Stimulated activated CD4-positive, alpha-beta T cell treated with anti-CD3 and anti-CD28 coated beads, TNF-alpha, amount 100 ng/mL, for 48 hours (primary cell): ENCODE measurements around the gene EFNA5.
"Not testable (repeated sequence)": the region's sequence is repeated elsewhere in the genome, so short reads cannot be mapped to it uniquely, and the experiment has no call there.

Experiments used
- DNase-seq, 3 donors: peaks; one replicate each; pipeline ENCODE4 v3.0.0-alpha.2; 2020; ENCODE audit warnings: low read depth in 3 of 3

The EFNA5 gene

DNA sequence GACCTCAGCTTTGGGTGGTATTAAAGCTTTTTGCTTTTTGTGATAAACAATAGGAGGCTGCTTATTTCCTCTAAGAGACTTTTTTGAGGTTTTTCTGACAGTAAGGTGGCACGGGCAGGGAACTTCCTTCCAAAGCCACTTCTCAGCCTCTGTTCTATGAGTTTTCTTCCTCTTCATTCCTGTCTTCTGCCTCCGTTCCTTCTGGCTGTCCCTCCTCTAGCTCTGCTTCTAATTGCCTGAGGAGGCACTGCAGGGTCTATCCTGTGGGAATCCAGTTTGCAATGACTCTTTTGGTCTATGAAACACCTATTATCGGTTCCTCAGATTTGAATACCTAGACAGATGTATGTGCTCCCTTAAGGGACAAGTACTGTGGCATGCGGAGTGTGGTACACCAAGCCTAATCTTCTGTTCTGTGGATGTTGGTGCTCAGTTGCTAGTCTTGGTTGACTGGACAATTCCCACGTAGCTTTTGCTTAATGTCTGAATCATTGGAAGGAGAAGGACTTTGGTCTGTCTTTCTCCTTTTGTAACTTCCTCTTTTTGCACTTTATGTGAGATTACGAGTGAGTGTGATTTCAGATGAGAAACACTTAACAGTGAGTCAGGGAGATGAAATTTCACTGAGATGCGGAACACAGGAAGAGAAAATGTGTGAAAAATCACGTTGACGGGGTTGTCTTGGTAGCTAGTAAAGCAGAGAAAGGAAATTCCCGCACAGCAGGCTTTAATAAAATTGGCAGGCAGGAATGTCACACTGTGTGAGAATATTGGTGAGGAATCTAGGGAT, 305.2 kb downstream of the EFNA5 start:
- DNase-seq = no peak

DNA sequence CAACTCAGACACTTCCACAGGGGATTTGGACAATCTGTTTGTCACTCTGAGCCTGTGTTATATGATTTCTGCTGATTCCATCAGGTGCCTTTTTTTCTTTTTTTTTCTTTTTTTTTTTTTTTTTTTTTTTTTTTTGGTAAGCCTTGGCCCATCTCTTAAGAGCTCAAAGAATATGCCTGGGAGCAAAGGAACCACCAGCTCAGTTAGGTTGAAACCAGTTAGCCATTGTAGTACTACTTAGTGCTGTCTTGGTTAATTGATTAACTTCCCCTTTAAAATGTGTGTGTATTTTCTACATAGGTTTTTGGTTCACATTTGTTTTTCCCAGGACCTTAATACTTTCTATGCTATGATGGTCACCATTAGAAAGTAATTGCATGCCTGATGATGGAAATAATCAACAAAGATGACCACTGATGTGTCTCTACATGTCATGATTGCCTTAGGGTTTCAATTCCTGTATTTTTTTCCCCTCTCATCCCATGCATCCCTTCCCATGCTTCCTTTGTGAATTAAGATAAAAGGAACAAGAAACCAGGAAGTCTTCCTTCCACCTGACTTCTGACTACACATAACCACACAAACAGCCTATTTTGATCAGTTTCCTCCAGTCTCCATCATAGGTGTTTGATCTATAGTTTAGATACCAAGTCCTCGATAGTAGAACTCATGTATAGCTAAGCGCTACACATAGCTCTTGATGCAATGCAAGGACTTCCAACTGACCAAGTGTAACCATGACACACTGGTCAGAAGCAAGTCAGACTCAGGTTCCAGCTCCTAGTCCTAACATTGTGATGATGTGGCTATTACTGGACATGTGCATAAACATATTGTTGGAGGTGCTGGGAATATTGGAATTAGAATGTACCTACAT, 306.1 kb downstream of the EFNA5 start:
- DNase-seq = no peak

DNA sequence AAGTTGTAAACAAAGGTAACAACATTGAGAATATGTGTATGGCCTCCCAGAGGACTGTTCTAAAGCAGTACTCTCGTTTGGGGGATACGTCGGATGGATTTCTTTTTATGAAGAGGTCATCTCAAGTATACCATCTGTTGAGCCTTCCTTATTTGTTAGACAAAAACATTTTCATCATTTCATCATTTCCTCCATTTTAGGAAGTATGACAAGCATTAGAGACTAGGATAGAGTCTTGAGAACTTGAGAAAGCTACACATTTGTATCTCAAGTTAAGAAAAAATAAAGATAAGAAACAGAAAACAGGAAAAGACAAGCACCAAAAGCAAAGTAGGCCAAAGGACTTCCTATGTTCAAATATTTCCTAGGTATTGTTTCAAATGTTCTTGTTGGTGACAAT, 307.0 kb downstream of the EFNA5 start:
- DNase-seq = no peak

DNA sequence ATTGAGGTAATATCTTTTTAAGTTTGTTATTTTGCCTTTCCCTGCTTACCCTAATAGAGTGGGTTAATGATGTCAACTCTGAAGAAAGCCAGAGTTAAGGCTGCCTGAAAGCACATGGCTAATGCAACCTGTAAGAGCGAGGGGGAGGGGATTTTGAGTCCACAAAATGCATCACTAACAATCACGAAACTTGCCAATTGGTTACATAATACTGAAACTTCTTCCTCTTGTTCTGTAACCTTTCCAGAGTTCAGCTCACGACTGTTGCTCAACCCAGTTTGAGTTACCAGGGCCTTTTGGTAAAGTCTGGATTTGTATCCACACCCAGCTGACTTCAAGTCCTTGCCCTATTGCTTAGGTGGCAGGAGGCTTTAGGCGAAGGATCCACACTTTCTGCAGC, 308.8 kb downstream of the EFNA5 start:
- DNase-seq = no peak

DNA sequence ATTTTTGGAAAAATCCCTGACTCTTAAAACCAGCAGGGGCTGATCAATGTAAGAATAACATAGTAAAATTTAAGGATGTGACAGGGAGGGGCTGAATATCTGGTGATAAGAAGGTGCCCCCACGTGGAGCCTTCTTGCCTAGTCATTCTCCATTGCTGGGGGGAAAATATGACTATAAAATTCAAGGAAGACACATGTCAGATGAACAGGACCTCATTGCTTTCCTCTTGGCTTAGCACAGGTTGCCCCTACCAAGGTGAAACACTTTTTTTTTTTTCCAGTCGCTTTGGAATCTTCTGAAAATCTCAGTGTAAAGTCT, 310.9 kb downstream of the EFNA5 start:
- no peak for DNase-seq

DNA sequence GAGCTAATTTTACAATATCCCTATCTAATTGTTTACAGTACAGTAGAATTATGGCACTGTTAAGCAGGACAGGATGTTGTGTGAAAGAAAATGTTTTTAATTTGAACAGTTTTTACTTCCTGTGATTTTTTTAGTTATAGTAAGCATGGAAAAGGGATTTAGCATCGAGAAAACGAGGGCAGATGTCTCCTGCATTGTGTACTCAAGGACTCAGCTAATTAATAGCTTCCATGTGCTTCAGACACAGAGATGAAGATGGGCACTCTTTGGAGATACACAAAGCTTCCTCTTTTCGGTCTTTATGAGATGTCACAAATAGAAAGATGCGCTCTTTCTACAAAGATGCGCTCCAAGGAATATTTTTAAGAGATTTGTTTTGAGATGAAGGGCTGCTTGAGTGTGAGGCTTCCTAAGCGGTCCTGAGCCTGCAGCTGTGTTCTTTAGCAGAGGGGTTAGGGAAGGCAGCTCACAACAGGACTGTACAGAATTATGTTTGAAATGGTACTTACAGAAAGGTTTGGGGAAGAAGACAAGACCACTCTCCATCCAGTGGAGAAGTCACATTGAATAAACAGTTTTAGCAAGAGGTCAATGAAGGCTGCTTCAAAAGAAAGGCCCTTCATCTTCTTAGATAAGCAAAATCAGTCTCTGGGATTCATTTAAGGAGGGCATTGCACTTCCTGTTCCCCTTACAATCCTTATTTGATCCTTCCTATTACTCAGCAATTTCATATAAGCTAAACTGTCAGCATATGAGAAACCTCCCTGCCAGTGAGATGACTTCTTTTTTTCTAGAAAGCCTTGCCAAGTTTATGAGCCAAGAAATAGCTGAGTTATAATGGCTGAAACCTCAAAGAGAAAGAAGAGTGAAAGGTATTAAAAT, 311.5 kb downstream of the EFNA5 start:
- DNase-seq = no peak

DNA sequence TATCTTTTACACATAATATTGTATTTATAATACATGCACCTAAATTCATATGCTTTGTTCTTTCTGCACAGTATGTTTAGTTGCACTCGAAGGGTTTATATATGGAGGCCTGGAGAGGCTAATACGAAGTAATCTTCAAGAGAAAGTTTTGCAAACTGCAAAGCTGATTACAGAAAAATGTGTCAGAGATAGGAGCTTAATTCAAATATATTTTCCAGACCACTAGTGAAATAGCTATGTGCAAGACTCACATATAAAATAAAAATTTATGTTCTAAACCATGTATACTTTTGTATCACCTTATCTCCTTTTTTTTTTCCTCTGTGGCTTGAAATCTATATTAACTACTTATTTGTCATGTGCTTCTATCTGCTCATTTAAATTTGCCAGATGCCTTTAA, 313.8 kb downstream of the EFNA5 start:
- DNase-seq = no peak

DNA sequence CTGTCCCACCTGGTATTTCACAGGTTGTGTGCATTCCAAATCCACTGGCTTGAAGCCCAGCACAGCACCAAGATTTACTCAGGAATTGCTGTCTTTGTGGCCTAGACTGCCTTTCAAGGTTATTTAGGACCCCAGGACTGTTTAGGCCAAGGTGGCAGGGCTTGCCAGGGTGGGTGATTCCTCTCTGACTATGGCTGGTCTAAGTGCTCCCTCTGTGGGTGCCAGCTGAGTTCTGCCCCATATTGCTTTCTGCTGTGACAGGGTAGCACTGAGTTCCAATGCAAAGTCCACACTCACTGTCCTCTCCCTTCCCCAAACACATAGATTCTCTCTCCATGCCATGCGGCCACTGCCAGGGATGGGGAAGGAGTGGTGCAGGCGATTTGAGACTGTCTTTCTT, 318.2 kb downstream of the EFNA5 start:
- DNase-seq = no peak

DNA sequence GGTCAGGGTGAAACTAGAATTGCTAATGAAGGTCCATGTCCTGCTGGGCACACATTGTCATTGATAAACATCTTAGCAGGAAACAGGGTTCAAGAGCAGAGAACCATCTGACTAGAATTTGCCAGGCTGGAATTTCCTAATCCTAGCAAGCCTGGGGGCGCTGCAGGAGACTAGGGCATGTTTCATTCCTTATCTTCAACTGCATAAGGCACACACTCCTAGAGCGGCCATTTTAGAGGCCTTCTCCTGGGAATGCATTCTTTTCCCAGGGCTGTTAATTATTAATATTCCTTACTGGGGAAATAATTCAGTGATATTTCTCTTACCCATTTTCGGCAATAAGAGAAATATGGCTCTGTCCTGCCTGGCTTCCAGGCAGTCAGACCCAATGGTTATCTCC, 324.2 kb downstream of the EFNA5 start:
- DNase-seq = not testable (repeated sequence)

DNA sequence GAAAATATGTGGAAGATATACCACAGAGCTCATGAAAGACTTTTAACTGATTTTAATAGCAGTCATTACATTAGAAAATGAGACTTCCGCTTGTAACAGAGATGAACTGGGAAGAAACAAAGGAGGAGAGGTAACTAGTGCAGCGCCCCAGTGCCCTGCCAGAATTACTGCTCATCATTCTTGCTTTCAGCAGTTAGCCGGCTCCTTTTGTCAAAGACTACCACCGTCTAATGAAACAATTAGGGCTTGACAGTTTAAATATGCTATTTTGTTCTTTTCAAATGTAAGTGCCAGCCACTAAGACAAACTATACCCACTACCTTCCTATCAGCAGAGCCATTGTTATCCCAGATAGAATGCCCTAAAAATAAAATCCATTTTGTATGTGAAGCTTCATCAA, 328.4 kb downstream of the EFNA5 start:
- no peak for DNase-seq

DNA sequence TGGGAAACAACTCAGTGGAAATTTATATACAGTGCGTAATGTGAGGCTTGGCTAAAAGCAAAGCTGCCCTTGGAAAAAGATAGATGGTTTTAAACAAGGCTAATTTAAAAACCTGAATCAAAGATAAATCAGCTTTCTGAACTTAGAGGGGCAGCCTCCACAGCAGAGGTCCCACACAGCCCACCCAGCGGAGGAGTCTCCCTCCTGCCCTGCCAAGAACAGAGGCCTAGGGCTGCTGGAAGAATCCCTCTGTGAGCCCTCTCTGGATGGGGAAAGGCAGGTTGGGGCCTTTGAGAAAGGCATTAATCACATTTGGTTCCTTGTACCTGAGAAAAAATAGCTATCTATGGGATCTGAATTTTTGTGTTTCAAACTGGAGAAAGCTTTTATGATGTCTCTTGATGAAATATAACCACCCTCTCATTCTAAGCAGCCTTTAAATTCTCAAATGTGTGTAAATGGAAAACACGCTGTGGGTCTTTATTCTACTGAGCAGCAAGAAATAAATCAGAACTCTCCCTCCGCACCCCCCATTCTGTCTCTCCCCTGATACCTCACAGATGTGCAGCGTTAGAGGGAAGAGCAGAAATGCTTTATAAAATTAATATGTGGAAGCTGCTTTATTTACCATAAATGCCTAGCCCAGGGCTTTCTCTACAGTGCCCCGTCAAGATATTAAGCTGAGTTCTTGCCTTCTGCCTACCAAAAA, 329.2 kb downstream of the EFNA5 start:
- no peak for DNase-seq

DNA sequence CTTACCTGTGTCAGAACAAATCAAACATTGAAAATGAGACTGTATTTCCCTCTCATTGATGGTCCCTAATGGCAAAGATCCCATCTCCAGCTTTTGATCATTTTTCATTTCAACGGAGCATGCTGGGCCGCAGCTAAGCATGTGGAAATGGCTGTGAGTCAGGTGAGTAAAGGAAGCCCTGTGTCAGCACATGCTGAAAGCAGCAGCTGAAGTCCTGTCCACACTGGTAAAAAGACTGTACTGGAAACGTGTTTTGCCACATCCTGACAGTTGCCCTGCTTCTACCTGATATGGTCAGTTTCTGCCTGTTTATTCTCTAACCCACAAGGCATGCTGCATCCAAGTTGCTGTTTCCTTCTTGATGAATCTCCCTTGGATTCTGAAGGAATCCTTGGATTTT, 330.1 kb downstream of the EFNA5 start:
- DNase-seq = no peak

DNA sequence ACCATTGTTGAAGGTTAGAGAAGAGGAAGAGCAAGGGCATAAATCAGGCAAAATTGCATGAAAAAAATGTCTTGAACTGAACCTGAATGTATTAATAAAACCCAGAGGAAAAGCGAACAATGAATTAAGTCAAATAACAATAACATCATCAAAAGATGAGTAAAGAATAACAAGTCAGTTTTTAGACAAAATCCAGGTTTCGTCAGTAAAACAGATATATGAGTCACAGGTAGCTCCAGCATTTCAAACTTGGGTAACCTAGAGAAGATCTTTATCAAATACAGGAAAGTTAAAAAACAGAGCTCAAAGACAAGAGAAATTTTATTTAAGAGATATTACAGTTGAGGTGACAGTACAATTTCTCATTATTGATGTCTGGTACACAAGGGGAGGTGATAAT, 332.4 kb downstream of the EFNA5 start:
- DNase-seq = no peak

DNA sequence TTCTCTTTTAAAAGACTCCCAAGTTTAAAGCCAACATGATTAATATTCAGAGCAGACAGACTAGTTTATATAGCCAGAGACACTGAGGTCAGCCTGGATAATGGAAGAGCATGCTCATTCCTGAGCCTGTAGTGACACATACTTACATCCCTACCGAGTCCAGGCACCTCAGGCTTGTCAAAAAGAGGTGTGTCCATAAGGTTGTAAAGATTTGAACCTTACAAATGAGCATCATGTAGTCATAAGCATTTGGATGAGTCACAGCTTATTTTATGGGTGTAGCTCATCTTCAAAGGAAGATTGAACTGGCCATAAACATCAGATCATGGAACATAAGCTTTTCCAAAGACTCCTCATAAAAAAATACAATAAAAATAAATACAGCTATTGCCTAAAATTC, 333.5 kb downstream of the EFNA5 start:
- DNase-seq = no peak

DNA sequence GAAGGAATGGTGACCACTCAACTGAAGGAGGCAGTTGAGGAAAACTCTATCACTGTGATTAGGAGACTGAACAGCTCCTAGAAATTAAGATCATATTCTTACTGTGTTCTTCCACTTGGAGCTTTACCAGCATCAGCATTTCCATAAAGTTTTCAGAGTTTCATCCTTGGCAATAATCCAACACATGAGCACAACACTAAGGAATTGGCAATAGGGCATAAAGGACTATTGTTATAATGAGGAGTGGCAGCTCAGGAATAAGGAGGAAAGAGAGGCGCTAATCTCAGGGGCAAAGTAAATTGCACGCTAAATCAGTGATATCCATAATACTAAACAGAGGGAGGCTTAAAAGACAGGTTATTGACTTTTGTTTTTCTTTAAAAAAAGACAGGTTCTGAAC, 338.9 kb downstream of the EFNA5 start:
- no peak for DNase-seq

DNA sequence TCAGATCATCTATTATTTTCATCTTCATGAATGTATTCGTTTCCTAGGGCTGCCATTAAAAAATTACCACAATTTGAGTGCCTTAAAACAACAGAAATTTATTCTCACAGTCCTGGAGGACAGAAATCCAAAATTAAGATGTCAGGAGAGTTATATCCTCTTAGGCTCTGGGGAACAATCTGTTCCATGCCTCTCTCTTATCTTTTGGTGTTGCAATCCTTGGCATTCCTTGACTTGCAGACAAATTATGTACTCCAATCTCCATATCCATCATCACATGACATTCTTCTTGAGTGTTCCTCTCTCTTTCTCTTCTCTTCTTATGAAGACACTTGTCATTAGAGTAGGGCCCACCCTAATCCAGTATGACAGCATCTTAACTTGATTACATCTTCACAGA, 339.4 kb downstream of the EFNA5 start:
- no peak for DNase-seq

DNA sequence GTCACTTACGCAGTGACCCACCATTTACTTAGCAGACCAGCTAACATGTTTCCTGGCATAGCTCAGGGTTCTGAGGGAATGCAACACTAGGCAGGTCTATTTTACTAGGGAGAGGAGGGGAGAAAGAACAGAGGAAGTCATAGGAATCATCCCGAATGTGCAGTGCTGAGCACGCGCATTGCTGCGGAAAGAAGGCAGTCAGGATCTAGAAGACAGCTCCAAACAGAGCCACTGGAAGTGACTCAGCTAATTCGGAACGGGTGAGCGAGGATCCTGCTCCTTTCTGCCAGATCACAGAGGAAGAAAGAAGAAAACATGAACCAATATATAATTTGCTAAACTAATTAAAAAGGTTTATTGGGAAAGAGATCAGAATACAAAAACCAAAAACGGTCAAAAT, 339.8 kb downstream of the EFNA5 start:
- DNase-seq = no peak

DNA sequence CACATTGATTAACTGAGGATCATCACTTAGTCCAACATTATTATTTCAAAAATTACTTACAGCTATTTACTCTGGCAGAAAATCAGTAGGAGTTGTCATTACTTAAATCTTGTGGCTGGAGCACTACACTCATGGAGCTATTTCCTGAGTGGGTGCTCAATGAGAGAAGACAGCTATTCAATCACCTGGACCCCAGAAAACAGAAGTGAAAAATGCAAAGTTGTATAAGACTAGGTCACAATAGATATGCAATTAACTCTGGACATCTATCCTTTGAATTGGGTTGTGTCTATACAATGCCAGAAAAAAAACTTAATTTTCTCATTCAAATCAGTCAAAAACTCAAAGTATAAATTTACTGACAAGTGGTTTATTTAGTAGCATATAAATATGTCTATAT, 340.9 kb downstream of the EFNA5 start:
- no peak for DNase-seq
